DMS53 (cell line): ENCODE data around the gene AJUBA.
A peak's percentile ranks its signal among the peaks of the same experiment; 100 is the strongest.
"Not testable (repeated sequence)": the region's sequence is repeated elsewhere in the genome, so short reads cannot be mapped to it uniquely, and the experiment has no call there.

ENCODE experiments used
- DNase-seq: peaks from one replicate; lab custom pipeline; 2025; lab: John Stamatoyannopoulos, UW

Gene AJUBA

GRCh38 chr14:23006188-23006534 is 23.8 kb upstream of the AJUBA start:
- DNase-seq, result peak; percentile 30

- no peak for DNase-seq
Observed at GRCh38 chr14:23005451-23006187, 23.3 kb upstream of the AJUBA start.

GRCh38 chr14:23004274-23004673 is 21.9 kb upstream of the AJUBA start:
- DNase-seq, result not testable (repeated sequence)

GRCh38 chr14:23002592-23002991 is 20.2 kb upstream of the AJUBA start:
- no peak for DNase-seq

GRCh38 chr14:23000860-23001259 is 18.5 kb upstream of the AJUBA start:
- DNase-seq, result no peak

GRCh38 chr14:22998329-22999012 is 16.1 kb upstream of the AJUBA start:
- DNase-seq, result no peak

- DNase-seq, result no peak
Observed at GRCh38 chr14:22997676-22998323, 15.4 kb upstream of the AJUBA start.

GRCh38 chr14:22996768-22997654 is 14.7 kb upstream of the AJUBA start:
- DNase-seq, result no peak

GRCh38 chr14:22995889-22996625 is 13.7 kb upstream of the AJUBA start:
- DNase-seq, result no peak

- DNase-seq, result no peak
Observed at GRCh38 chr14:22994762-22995275, 12.5 kb upstream of the AJUBA start.

GRCh38 chr14:22993517-22993916 is 11.2 kb upstream of the AJUBA start:
- no peak for DNase-seq

GRCh38 chr14:22991852-22992251 is 9.5 kb upstream of the AJUBA start:
- no peak for DNase-seq

- no peak for DNase-seq
Observed at GRCh38 chr14:22987291-22987690, 4.9 kb upstream of the AJUBA start.

GRCh38 chr14:22986508-22987054 is 4.2 kb upstream of the AJUBA start:
- peak; percentile 84 for DNase-seq

- no peak for DNase-seq
Observed at GRCh38 chr14:22985894-22986507, 3.6 kb upstream of the AJUBA start.

- no peak for DNase-seq
Observed at GRCh38 chr14:22984959-22985658, 2.8 kb upstream of the AJUBA start.

- peak; percentile 43 for DNase-seq
Observed at GRCh38 chr14:22981876-22982476, 375 bp downstream of the AJUBA start.

- peak; percentile 36 for DNase-seq
Observed at GRCh38 chr14:22981090-22981875, 1.1 kb downstream of the AJUBA start.

GRCh38 chr14:22980672-22981089 is 1.7 kb downstream of the AJUBA start:
- peak; percentile 23 for DNase-seq
